GM13977 (cell line): ENCODE data around the gene IL4R.
"Not testable (repeated sequence)": the region's sequence is repeated elsewhere in the genome, so short reads cannot be mapped to it uniquely, and the experiment has no call there.

Experiments
- DNase-seq: peaks from one replicate; pipeline ENCODE4 v3.0.0; 2012; ENCODE audit warnings: low spot score
- CTCF ChIP-seq: IDR thresholded peaks from 2 replicates; pipeline ENCODE4 v1.5.1; 2012; ENCODE audit warnings: mild to moderate bottlenecking, control low read depth; ENCODE audit not compliant: insufficient read depth; ENCODE audit errors: extremely low read depth, missing control alignments
- in situ Hi-C: fragments of 300-500 bp; cut with MboI; formaldehyde crosslinking; loops from one replicate; pipeline ENCODE4 v1.12.0; 2022; ENCODE audit warnings: low sequenced_read_pairs, low pct_unique_long_range_greater_than_20kb, mixed read lengths, inconsistent platforms; ENCODE audit not compliant: unreplicated experiment

Gene IL4R

DNA sequence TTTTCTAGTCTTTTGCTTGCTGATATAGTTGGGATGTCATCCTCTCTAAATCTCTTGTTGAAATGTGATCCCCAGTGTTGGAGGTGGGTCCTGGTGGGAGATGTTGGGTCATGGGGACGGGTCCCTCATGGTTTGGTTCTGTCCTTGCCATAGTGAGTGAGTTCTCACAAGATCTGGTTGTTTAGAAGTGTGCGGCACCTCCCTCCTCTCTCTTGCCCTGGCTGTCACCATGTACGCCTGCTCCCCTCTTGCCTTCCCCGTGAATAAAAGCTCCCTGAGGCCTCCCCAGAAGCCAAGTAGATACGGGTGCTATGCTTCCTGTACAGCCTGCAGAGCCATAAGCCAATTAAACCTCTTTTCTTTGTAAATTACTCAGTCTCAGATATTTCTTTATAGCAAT lies 15.2 kb downstream of the IL4R start:
- no peak for DNase-seq
- in situ Hi-C loops: no loop called here
- no peak for TF ChIP-seq CTCF

DNA sequence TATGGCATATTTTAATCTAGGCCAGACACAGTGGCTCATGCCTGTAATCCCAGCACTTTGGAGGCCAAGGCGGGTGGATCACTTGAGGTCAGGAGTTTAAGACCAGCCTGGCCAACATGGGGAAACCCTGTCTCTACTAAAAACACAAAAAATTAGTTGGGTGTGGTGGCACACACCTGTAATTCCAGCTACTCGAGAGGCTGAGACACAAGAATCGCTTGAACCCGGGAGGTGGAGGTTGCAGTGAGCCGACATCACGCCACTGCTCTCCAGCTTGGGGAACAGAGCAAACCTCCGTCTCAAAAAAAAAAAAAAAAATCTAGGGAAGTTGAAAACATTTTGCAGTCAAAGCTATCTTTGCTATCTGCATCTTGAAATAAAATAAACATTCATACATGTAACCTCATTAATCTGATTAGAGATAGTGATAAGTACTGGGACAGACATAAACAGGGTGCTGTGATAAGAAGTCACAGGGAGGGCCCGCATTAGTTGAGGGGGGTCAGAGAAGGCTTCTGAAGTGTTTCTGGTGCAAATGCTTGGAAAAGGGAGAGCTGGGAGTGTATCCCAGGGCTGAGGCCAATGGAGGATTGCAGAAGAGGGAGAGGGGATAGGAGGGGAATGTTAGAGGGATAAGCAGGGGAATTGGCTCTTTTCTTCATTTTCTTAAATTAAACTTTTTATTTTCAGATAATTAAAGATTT lies 15.8 kb downstream of the IL4R start:
- DNase-seq, in situ Hi-C loops: not testable (repeated sequence)

DNA sequence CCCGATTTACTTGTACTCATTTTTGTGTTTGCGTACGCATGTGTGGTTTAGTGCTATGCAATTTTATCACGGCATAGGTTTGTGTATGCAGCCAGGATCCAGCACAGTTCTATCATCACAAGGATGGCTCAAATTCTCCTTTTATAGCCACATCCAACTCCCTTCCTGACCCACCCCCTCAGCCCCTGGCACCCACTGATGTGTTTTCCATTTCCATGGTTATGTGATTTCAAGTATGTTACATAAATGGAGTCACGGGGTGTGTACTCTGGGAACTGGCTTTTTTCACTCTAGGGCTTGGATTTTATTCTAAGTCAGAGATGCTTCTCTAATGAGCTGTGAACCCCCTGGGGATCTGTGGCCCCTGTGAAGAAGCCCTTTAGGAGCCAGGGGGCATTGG lies 16.8 kb downstream of the IL4R start:
- DNase-seq: no peak
- in situ Hi-C loops: no loop called here
- TF ChIP-seq CTCF: no peak

DNA sequence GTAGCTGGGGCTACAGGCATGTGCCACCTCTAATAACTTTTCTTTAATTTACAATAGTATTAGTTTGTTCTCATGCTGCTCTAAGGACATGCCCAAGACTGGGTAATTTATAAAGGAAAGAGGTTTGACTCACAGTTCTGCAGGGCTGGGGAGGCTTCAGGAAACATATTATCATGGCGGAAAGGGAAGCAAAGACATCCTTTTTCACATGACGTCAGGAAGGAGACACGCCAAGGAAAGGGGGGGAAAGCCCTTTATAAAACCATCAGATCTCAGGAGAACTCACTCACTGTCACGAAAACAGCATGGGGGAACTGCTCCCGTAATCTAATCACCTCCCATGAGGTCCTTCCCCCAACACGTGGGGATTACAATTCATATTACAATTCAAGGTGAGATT lies 18.3 kb downstream of the IL4R start:
- no peak for TF ChIP-seq CTCF
- in situ Hi-C loops: no loop called here
- no peak for DNase-seq

DNA sequence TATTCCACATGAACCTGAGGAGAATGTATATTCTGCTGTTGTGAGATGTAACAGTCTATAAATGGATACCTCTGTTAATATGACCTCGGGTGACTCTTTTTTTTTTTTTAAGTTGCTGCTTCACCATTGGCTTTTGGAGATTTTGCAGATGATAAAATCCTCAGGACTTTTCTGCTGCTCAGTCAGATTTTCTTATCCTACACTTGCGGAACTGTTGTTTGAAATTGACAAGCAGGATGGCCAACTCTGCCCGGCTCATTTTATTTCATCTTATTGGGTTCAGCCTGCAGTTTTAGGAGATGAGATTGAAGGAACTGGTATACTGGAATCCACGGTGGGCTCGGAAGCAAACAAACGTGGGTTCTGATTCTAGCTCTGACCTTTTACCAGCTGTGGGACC lies 19.3 kb downstream of the IL4R start:
- no peak for TF ChIP-seq CTCF
- DNase-seq: no peak
- in situ Hi-C loops: no loop called here

GRCh38 chr16:27333549-27333948 lies 19.8 kb downstream of the IL4R start:
- TF ChIP-seq CTCF: no peak
- DNase-seq: no peak
- in situ Hi-C loops: no loop called here

DNA sequence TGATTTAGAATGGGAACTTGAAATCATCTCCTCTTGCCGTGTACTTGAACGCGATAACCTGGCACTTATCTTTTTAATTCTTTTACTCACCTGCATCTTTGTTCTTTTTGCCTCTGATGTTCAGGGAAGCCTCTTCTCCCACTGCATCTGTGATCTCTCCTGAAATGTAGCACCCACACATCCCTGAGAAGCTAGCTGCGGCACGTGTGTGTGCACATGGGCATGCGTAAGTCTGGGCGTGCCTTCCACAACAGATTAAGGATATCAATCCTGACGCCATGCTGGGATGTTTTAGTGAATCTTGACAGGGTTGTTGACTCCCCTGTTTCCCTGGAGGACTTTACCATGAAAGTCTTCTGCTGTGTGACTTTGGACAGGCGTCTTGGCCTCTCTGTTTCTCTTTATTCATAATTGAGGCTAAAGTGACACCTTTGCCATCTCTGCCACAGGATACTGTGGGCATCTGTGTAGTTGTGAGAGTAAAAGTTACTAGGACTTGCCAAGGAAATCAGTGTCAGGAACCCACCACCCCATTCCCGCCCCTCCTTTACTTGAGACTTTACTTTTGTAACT lies 20.5 kb downstream of the IL4R start:
- TF ChIP-seq CTCF: no peak
- in situ Hi-C loops: no loop called here
- DNase-seq: no peak
